HepG2 (cell line): Measurements from ENCODE around the gene CCL4. TPM values are rescaled to one million over a fixed set of nuclear protein-coding genes. Genes with fewer than 3 reads are reported as not detected.
"Not testable (repeated sequence)": the region's sequence is repeated elsewhere in the genome, so short reads cannot be mapped to it uniquely, and the experiment has no call there.

Experiments used
- ATAC-seq: fragments of 200-7000 bp; cut with Tn5 transposase; 3 replicates; pipeline ENCODE4 v1.9.1; 2020; ENCODE audit warnings: mild to moderate bottlenecking, moderate library complexity
- BruUV-seq: library from RNA; stranded (reverse); fragments of 400-500 nt; replicated peaks from 2 replicates; lab custom pipeline; 2021; lab: Mats Ljungman, UMichigan
- CTCF ChIA-PET: fragments of 300-600 bp; formaldehyde crosslinking; extraction: SDS; loops from one replicate; lab custom pipeline; 2021; ENCODE audit warnings: low total read pairs, inconsistent platforms, low intra/inter-chr PET ratio; lab: Yijun Ruan, JAX
- POLR2A ChIA-PET: fragments of 350-600 bp; sonication (Branson Sonifier 250); formaldehyde crosslinking; loops from one replicate; lab custom pipeline; 2020; ENCODE audit warnings: antibody characterized with exemption, inconsistent platforms; lab: Yijun Ruan, JAX
- DNase-seq: peaks from one replicate; pipeline ENCODE4 v3.0.0-alpha.2; 2015; ENCODE audit warnings: low spot score
- FAIRE-seq: peaks from 3 replicates; lab custom pipeline; 2011; peaks lifted over from hg19 to GRCh38; lab: Jason Lieb, UNC
- H2AFZ ChIP-seq: one replicate; pipeline ENCODE4 v1.6.1; 2011; ENCODE audit warnings: low read length, inconsistent platforms
- H3K27ac ChIP-seq: fragments of 300-600 bp; 3 replicates; pipeline ENCODE4 v1.8.0; 2011; ENCODE audit warnings: mixed run types, mild to moderate bottlenecking, mixed read lengths, low read length, inconsistent platforms; ENCODE audit not compliant: insufficient read depth; ENCODE audit errors: extremely low read length
- H3K27me3 ChIP-seq, 2 experiments: fragments of 200-600 bp in 1 of 2; 2 replicates in 1 of 2; 3 replicates in 1 of 2; pipeline versions ENCODE4 v1.6.0 to v1.8.0; 2011; ENCODE audit warnings: low read length in 2 of 2, mild to moderate bottlenecking in 2 of 2, moderate library complexity in 2 of 2, inconsistent platforms in 1 of 2; ENCODE audit not compliant: insufficient read depth in 2 of 2, control insufficient read depth in 1 of 2
- H3K36me3 ChIP-seq, 2 experiments: fragments of 200-600 bp in 1 of 2; replicated peaks in 1 of 2; 2 replicates in 1 of 2; 3 replicates in 1 of 2; pipeline versions ENCODE4 v1.5.1 to v1.8.0; 2011; ENCODE audit warnings: low read length in 2 of 2, inconsistent platforms in 1 of 2; ENCODE audit not compliant: insufficient read depth in 2 of 2, control insufficient read depth in 1 of 2
- H3K4me1 ChIP-seq: 2 replicates; pipeline ENCODE4 v1.5.1; 2012; ENCODE audit warnings: low read length, inconsistent platforms; ENCODE audit not compliant: insufficient read depth
- H3K4me2 ChIP-seq: 2 replicates; pipeline ENCODE4 v1.6.0; 2011; ENCODE audit warnings: low read depth, low read length, inconsistent platforms
- H3K4me3 ChIP-seq, 3 experiments: fragments of 200-600 bp in 1 of 3; sonication (generic), shearing (Covaris generic) in 1 of 3; replicated peaks in 1 of 3; 2 replicates each; pipeline ENCODE4 v1.5.1; 2011 to 2016; ENCODE audit warnings: low read length in 3 of 3, inconsistent platforms in 2 of 3, low read depth in 2 of 3, mild to moderate bottlenecking in 2 of 3, control low read depth in 1 of 3, mixed read lengths in 1 of 3; ENCODE audit not compliant: insufficient read depth in 1 of 3
- H3K79me2 ChIP-seq: one replicate; pipeline ENCODE4 v1.6.1; 2011; ENCODE audit warnings: low read length, inconsistent platforms; ENCODE audit not compliant: insufficient read depth
- H3K9ac ChIP-seq: 2 replicates; pipeline ENCODE4 v1.6.0; 2011; ENCODE audit warnings: mild to moderate bottlenecking, low read depth, low read length, inconsistent platforms; ENCODE audit not compliant: insufficient read depth
- H3K9me3 ChIP-seq: 2 replicates; pipeline ENCODE4 v1.5.1; 2012; ENCODE audit warnings: mild to moderate bottlenecking, low read length
- H4K20me1 ChIP-seq: 2 replicates; pipeline ENCODE4 v1.6.0; 2011; ENCODE audit warnings: inconsistent platforms, mild to moderate bottlenecking, low read length, moderate library complexity; ENCODE audit not compliant: insufficient read depth
- PHB2 ChIP-seq: fragments of 450-650 bp; IDR thresholded peaks from 2 replicates; pipeline ENCODE4 v1.6.1; 2018; ENCODE audit not compliant: partially characterized antibody
- SCMH1 ChIP-seq: sonication (generic); formaldehyde crosslinking; IDR thresholded peaks from 2 replicates; pipeline ENCODE4 v1.9.0; 2021; ENCODE audit warnings: missing genetic modification reagents, mild to moderate bottlenecking, borderline replicate concordance
- ZZZ3 ChIP-seq: sonication (generic); formaldehyde crosslinking; IDR thresholded peaks from 2 replicates; pipeline ENCODE4 v1.4.0; 2020; ENCODE audit warnings: missing genetic modification reagents, mild to moderate bottlenecking, borderline replicate concordance
- WGBS: methylation state at CpG from one replicate; pipeline ENCODE4 v1.1.6; 2017; ENCODE audit warnings: low lambda C conversion rate; 5-methylcytosine and 5-hydroxymethylcytosine counted together
- in situ Hi-C: cut with HindIII; loops from 2 replicates; pipeline ENCODE4 v1.10.0; 2017; ENCODE audit warnings: low pct_unique_long_range_greater_than_20kb; ENCODE audit not compliant: extremely low pct_ligation_motif_present
- intact Hi-C: fragments of 100-400 bp; cut with micrococcal nuclease; formaldehyde crosslinking; loops from one replicate; pipeline ENCODE4 v1.10.0; 2022; ENCODE audit not compliant: unreplicated experiment
- polyA plus RNA-seq, 8 experiments: library from polyadenylated mRNA; depleted of rRNA in 3 of 8; stranded (reverse) in 7 of 8; unstranded in 1 of 8; fragments of >200 nt; fragmentation: Illumina TruSeq in 4 of 8; extraction: Trizol in 4 of 8; gene quantifications; 2 replicates each; pipeline versions ENCODE4 v1.2.1 to v1.2.3, GENCODE V29; 2011 to 2016; ENCODE audit warnings: low read depth in 4 of 8, missing spikeins in 1 of 8, mixed read lengths in 1 of 8; ENCODE audit not compliant: insufficient read depth in 1 of 8
- total RNA-seq, 5 experiments: library from RNA; depleted of rRNA; stranded (reverse); fragments of >200 nt; fragmentation: Illumina TruSeq; extraction: Trizol; gene quantifications; 2 replicates each; pipeline ENCODE4 v1.2.3, GENCODE V29; 2016; ENCODE audit warnings: low read depth in 1 of 5
- TF ChIP-seq, protein P1 (sequence below): sonication (generic); formaldehyde crosslinking; IDR thresholded peaks from 2 replicates; pipeline ENCODE4 v1.4.0; 2020; ENCODE audit warnings: missing genetic modification reagents
- TF ChIP-seq, protein P2 (sequence below): sonication (generic); formaldehyde crosslinking; IDR thresholded peaks from 2 replicates; pipeline ENCODE4 v1.4.0; 2020; ENCODE audit warnings: missing genetic modification reagents

Gene CCL4
- total and polyA plus RNA-seq, 2 of the 13 experiments (the other 11 are each of a cell fraction or from before 2014, with no cell fraction given), result not detected

DNA sequence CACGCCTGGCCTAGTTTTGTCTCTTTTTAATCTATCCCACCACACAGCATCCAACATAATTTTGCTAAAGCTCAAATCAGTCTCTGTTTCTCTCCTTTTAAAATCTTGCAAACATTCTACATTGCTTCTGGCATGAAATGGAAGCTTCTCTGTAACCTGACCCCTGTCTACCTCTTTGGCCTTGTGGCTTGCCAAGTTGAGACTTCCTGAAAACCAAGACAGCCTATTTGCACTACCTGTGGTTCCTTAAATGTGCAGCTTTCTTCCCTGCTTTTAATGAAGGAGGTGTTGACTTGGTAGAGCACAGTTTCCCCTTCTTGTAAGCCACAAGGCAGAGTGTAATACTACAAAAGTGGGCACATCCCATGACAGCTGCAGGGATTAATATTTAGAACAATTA is 7.6 kb upstream of the CCL4 start (continued):
- TF ChIP-seq, protein P1, sequence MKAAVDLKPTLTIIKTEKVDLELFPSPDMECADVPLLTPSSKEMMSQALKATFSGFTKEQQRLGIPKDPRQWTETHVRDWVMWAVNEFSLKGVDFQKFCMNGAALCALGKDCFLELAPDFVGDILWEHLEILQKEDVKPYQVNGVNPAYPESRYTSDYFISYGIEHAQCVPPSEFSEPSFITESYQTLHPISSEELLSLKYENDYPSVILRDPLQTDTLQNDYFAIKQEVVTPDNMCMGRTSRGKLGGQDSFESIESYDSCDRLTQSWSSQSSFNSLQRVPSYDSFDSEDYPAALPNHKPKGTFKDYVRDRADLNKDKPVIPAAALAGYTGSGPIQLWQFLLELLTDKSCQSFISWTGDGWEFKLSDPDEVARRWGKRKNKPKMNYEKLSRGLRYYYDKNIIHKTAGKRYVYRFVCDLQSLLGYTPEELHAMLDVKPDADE (CRISPR knock-in tag), result no peak
- TF ChIP-seq SCMH1 (CRISPR knock-in tag) (no peak), PHB2 (no peak), ZZZ3 (CRISPR knock-in tag) (no peak)
- TF ChIP-seq, protein P2, sequence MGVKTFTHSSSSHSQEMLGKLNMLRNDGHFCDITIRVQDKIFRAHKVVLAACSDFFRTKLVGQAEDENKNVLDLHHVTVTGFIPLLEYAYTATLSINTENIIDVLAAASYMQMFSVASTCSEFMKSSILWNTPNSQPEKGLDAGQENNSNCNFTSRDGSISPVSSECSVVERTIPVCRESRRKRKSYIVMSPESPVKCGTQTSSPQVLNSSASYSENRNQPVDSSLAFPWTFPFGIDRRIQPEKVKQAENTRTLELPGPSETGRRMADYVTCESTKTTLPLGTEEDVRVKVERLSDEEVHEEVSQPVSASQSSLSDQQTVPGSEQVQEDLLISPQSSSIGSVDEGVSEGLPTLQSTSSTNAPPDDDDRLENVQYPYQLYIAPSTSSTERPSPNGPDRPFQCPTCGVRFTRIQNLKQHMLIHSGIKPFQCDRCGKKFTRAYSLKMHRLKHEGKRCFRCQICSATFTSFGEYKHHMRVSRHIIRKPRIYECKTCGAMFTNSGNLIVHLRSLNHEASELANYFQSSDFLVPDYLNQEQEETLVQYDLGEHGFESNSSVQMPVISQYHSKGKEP (CRISPR knock-in tag), result no peak

DNA sequence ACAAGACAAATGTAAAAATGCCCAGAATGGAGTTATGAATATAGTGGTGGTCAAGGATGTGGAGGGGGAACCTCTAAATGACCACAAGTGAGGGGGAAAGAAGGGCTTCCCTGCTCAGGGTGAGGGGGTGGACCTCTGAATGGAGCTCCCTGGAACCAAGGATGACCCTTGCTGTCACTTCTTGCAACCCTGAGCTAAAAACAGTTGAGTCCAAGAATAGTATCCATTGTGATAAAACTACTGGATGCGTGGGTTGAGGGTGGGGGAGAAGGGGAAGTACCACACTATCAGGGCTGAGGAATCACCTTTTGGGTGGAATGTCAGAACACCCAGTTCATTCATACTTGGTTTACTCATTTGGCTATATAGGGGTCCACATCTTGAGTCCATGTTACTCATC is 4.6 kb upstream of the CCL4 start:
- 27% methylated on average over 1 of the region's 1 CpG for WGBS
- CTCF ChIA-PET, H4K20me1 ChIP-seq, BruUV-seq, intact Hi-C loops, FAIRE-seq, H3K27ac ChIP-seq, H3K36me3 ChIP-seq, H2AFZ ChIP-seq, ATAC-seq, in situ Hi-C loops, H3K4me3 ChIP-seq, H3K79me2 ChIP-seq, DNase-seq, H3K9ac ChIP-seq, H3K27me3 ChIP-seq, POLR2A ChIA-PET, H3K4me1 ChIP-seq, H3K4me2 ChIP-seq, H3K9me3 ChIP-seq: not testable (repeated sequence)

DNA sequence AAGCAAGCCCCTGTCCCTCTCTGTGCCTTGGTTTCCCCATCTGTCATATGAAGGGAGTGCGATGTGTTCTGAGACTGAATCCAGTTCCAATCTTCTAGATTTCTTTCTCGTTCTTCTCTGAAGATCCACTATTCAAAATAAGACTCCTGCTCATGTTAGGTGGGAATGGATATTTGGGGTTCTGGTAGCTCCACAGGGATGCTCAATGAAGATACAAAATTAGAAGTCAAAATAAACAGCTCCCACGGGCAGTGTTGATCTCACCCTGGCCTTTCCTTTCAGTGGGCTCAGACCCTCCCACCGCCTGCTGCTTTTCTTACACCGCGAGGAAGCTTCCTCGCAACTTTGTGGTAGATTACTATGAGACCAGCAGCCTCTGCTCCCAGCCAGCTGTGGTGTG is 619 bp downstream of the CCL4 start:
- H4K20me1 ChIP-seq, intact Hi-C loops, H3K9me3 ChIP-seq, BruUV-seq, H3K4me2 ChIP-seq, DNase-seq, H3K4me1 ChIP-seq, CTCF ChIA-PET, H2AFZ ChIP-seq, H3K36me3 ChIP-seq, ATAC-seq, H3K4me3 ChIP-seq, H3K79me2 ChIP-seq, H3K27ac ChIP-seq, FAIRE-seq, H3K27me3 ChIP-seq, H3K9ac ChIP-seq, POLR2A ChIA-PET: not testable (repeated sequence)
- in situ Hi-C loops, result loop anchor here (10.0 kb wide), 1 partner anchor 59 kb away; no protein-coding TSS in a partner anchor
- 44% methylated on average over 7 of the region's 7 CpGs for WGBS
